HCT116 (cell line): ENCODE results near the gene CLCN3. TPM values are rescaled to one million over a fixed set of nuclear protein-coding genes. Genes with fewer than 3 reads are reported as not detected.
A peak's percentile ranks its signal among the peaks of the same experiment; 100 is the strongest.

Experiments used
- ATAC-seq: fragments of 200-7000 bp; cut with Tn5 transposase; 2 replicates; pipeline ENCODE4 v1.9.1; 2020; ENCODE audit warnings: mild to moderate bottlenecking, moderate library complexity
- BruUV-seq: library from RNA; stranded (reverse); fragments of 400-500 nt; replicated peaks from 2 replicates; lab custom pipeline; 2021; lab: Mats Ljungman, UMichigan
- CTCF ChIA-PET: fragments of 300-600 bp; sonication (Branson Sonifier 250); formaldehyde crosslinking; loops from one replicate; lab custom pipeline; 2021; ENCODE audit warnings: antibody characterized with exemption; lab: Charles Lee
- POLR2A ChIA-PET: fragments of 300-600, 350-600 bp; sonication (Branson Sonifier 250); formaldehyde crosslinking; loops from one replicate; lab custom pipeline; 2021; ENCODE audit warnings: antibody characterized with exemption; lab: Charles Lee
- RAD21 ChIA-PET, 2 experiments: fragments of 300-600 bp; sonication (Branson Sonifier 250); formaldehyde crosslinking; loops; one replicate each; lab custom pipeline; 2023; ENCODE audit warnings: low total read pairs in 2 of 2; ENCODE audit not compliant: uncharacterized antibody in 2 of 2, unreplicated experiment in 2 of 2, low non-redundant PET in 1 of 2; lab: Charles Lee
- DNase-seq: peaks from one replicate; pipeline ENCODE4 v3.0.0-alpha.2; 2010; ENCODE audit warnings: low read depth, low spot score
- H2AFZ ChIP-seq: fragments of 200-600 bp; shearing (Covaris generic), sonication (generic); 2 replicates; pipeline ENCODE4 v1.6.1; 2017; ENCODE audit warnings: low read depth, mixed run types, mixed read lengths, antibody characterized with exemption, low read length; ENCODE audit not compliant: poor library complexity, severe bottlenecking
- H3K27ac ChIP-seq: 2 replicates; pipeline ENCODE4 v1.5.1; 2012; ENCODE audit warnings: low read depth, low read length
- H3K27me3 ChIP-seq: fragments of 200-600 bp; sonication (generic); 2 replicates; pipeline ENCODE4 v1.6.1; 2016; ENCODE audit warnings: mixed run types, low read length, mixed read lengths; ENCODE audit not compliant: insufficient read depth
- H3K36me3 ChIP-seq, 2 experiments: fragments of 200-500 bp in 1 of 2; fragments of 200-600 bp in 1 of 2; sonication (Bioruptor generic) in 1 of 2; sonication (generic) in 1 of 2; 2 replicates each; pipeline versions ENCODE4 v1.5.1 to v1.6.1; 2014 to 2016; ENCODE audit warnings: low read length in 2 of 2, inconsistent platforms in 1 of 2, mixed read lengths in 1 of 2, mixed run types in 1 of 2; ENCODE audit not compliant: insufficient read depth in 2 of 2, control insufficient read depth in 1 of 2
- H3K4me1 ChIP-seq, 2 experiments: fragments of 200-600 bp in 1 of 2; sonication (generic) in 1 of 2; 2 replicates each; pipeline versions ENCODE4 v1.5.1 to v1.6.1; 2012 to 2017; ENCODE audit warnings: low read length in 2 of 2, inconsistent platforms in 1 of 2, mild to moderate bottlenecking in 1 of 2, mixed read lengths in 1 of 2, mixed run types in 1 of 2, moderate library complexity in 1 of 2; ENCODE audit not compliant: insufficient read depth in 2 of 2, control insufficient read depth in 1 of 2
- H3K4me2 ChIP-seq: fragments of 200-600 bp; sonication (generic); 2 replicates; pipeline ENCODE4 v1.6.1; 2017; ENCODE audit warnings: mixed run types, low read length, mixed read lengths
- H3K4me3 ChIP-seq, 2 experiments: fragments of 200-600 bp in 1 of 2; sonication (generic) in 1 of 2; replicated peaks in 1 of 2; 2 replicates each; pipeline ENCODE4 v1.5.1; 2011 to 2016; ENCODE audit warnings: low read length in 2 of 2, control low read depth in 1 of 2, low read depth in 1 of 2, mild to moderate bottlenecking in 1 of 2, mixed read lengths in 1 of 2, mixed run types in 1 of 2
- H3K79me2 ChIP-seq: fragments of 200-600 bp; sonication (generic); 2 replicates; pipeline ENCODE4 v1.6.1; 2017; ENCODE audit warnings: mild to moderate bottlenecking, mixed run types, low read length, moderate library complexity, mixed read lengths; ENCODE audit not compliant: insufficient read depth
- H3K9ac ChIP-seq: fragments of 200-600 bp; sonication (generic); 2 replicates; pipeline ENCODE4 v1.6.1; 2016; ENCODE audit warnings: low read length, mixed read lengths
- H3K9me2 ChIP-seq: fragments of 200-600 bp; sonication (generic), shearing (Covaris generic); 2 replicates; pipeline ENCODE4 v1.6.1; 2017; ENCODE audit warnings: mixed run types, mild to moderate bottlenecking, moderate library complexity; ENCODE audit not compliant: insufficient read depth
- H3K9me3 ChIP-seq, 2 experiments: fragments of 200-500 bp in 1 of 2; fragments of 200-600 bp in 1 of 2; sonication (Bioruptor generic) in 1 of 2; sonication (generic) in 1 of 2; 2 replicates each; pipeline ENCODE4 v1.6.1; 2014 to 2017; ENCODE audit warnings: low read length in 2 of 2, mixed read lengths in 2 of 2, inconsistent platforms in 1 of 2, low read depth in 1 of 2, mild to moderate bottlenecking in 1 of 2, mixed run types in 1 of 2, moderate library complexity in 1 of 2; ENCODE audit not compliant: control insufficient read depth in 1 of 2, insufficient read depth in 1 of 2
- H4K20me1 ChIP-seq: fragments of 200-600 bp; sonication (generic), shearing (Covaris generic); 2 replicates; pipeline ENCODE4 v1.6.1; 2017; ENCODE audit warnings: mixed run types, mild to moderate bottlenecking, moderate library complexity; ENCODE audit not compliant: insufficient read depth
- CBX3 ChIP-seq: IDR thresholded peaks from 2 replicates; pipeline ENCODE4 v1.6.1; 2012; ENCODE audit warnings: low read depth
- EGR1 ChIP-seq: IDR thresholded peaks from 2 replicates; pipeline ENCODE4 v1.6.1; 2012; ENCODE audit warnings: low read depth
- EZH2phosphoT487 ChIP-seq: fragments of 200-600 bp; IDR thresholded peaks from 2 replicates; pipeline ENCODE4 v1.6.1; 2018; ENCODE audit warnings: antibody characterized with exemption, borderline replicate concordance
- POLR2A ChIP-seq: IDR thresholded peaks from 2 replicates; pipeline ENCODE4 v1.7.0; 2011; ENCODE audit warnings: borderline replicate concordance; ENCODE audit not compliant: insufficient read depth, insufficient read length; ENCODE audit errors: extremely low read depth
- RAD21 ChIP-seq: IDR thresholded peaks from 2 replicates; pipeline ENCODE4 v1.6.1; 2012; ENCODE audit warnings: low read depth, mild to moderate bottlenecking
- SIN3A ChIP-seq: IDR thresholded peaks from 2 replicates; pipeline ENCODE4 v1.6.1; 2012; ENCODE audit warnings: low read depth
- SP1 ChIP-seq: IDR thresholded peaks from 2 replicates; pipeline ENCODE4 v1.6.1; 2012; ENCODE audit warnings: low read depth
- SRF ChIP-seq: IDR thresholded peaks from 2 replicates; pipeline ENCODE4 v1.6.1; 2012; ENCODE audit warnings: low read depth
- intact Hi-C: fragments of 100-400 bp; cut with micrococcal nuclease; formaldehyde crosslinking; loops from 2 replicates; pipeline ENCODE4 v1.10.0; 2022
- total RNA-seq: library from RNA; stranded (reverse); gene quantifications from one replicate; pipeline ENCODE4 v1.2.1, GENCODE V29; 2021; ENCODE audit not compliant: unreplicated experiment
- TF ChIP-seq, protein P1 (sequence below): IDR thresholded peaks from 2 replicates; pipeline ENCODE4 v1.6.1; 2012
- TF ChIP-seq, protein P2 (sequence below): IDR thresholded peaks from 2 replicates; pipeline ENCODE4 v1.6.1; 2012

Gene CLCN3
- total RNA-seq, 1 experiment from 2014 or later, result 60.4 TPM

DNA sequence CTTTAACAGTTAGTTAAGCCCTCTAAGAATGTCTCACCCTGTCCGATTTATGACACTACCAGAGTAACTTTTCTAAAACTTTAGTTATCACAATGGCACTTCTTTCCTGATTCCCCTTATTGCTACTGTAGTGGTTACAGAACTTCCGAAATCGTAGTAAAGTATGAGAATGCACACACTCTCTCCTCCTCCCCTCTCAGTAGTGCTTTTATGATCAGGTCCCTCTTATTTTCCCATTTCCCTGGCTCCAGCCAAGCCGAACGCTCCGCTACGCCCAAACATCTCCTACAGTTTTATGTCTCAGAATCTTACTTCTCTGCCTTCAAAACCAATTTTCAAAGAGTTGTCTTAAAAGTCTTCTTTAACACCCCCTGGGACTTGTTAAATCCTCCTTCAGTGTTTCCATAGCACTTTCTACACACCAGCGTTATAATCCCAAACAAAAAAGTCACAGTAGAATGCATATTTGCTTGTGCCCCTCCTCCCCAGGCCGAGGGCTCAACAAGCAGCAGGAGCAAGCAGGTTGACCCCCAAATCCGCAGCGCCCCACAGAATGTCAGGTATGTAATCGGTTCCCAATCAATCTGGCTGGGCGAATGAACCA lies 136.7 kb downstream of the CLCN3 start:
- Histone ChIP-seq H4K20me1 (no peaks in the 10 kb centered on the region), H2AFZ (no peak overlapping the region), H3K4me2 (peak overlapping the region; percentile 84), H3K9me3 (no peaks in the 10 kb centered on the region), H3K36me3 (peaks cover 0 to 5% of the 10 kb centered on the region in 2 experiments; a peak in 1 of 4 replicates), H3K4me1 (peaks cover 5 to 19% of the 10 kb centered on the region in 2 experiments; a peak in 2 of 4 replicates), H3K27ac (peak overlapping the region; percentile 55), H3K79me2 (peaks cover 25% of the 10 kb centered on the region), H3K27me3 (no peaks in the 10 kb centered on the region), H3K9ac (peak overlapping the region; percentile 76), H3K9me2 (no peaks in the 10 kb centered on the region), H3K4me3 (peak overlapping the region; percentile 80 to 97)
- ChIA-PET RAD21 (no interaction called here), POLR2A (no interaction called here), CTCF (interaction anchor here (1.2 kb wide), 1 partner anchor 8 kb away, joined by 3 read pairs; no protein-coding TSS in a partner anchor)
- ATAC-seq (peak; percentile 29; the same call in 1 of the 2 replicates), DNase-seq (no peak)
- no TSS peak for BruUV-seq
- intact Hi-C loops, result no loop called here
- TF ChIP-seq SRF (no peak), EGR1 (no peak), RAD21 (no peak), SP1 (no peak), POLR2A (no peak), CBX3 (no peak), SIN3A (no peak), EZH2phosphoT487 (no peak)
- TF ChIP-seq, protein P1, sequence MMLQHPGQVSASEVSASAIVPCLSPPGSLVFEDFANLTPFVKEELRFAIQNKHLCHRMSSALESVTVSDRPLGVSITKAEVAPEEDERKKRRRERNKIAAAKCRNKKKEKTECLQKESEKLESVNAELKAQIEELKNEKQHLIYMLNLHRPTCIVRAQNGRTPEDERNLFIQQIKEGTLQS, result no peak
- TF ChIP-seq, protein P2, sequence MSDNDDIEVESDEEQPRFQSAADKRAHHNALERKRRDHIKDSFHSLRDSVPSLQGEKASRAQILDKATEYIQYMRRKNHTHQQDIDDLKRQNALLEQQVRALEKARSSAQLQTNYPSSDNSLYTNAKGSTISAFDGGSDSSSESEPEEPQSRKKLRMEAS, result no peak
